GM19438 (cell line): ENCODE measurements around the gene MARCHF7.

Experiments
- ATAC-seq: cut with Tn5 transposase; IDR thresholded peaks from one replicate; pipeline ENCODE4 v1.9.1; 2021; ENCODE audit warnings: low read depth; ENCODE audit not compliant: unreplicated experiment

The MARCHF7 gene

GRCh38 chr2:159759577-159759976, 47.3 kb downstream of the MARCHF7 start:
- no peak for ATAC-seq

DNA sequence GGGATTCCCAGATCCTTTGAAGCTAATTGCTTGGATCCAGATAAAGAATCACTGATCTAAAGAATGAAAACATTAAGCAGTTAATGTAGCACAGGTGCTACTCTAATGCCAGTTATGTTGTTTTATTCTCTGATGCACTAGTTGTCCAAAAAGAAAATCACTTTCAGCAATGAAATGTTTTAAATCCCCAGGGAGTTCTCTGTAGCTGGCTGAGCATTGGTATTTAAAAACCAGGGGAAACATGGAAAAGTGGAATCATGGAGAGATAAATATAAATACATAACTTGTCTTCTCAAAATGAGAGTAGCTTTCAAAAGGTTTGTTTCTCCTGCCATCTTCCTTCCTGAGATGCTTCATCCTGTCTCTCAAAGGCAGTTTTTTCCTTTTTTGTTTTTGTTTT, 48.0 kb downstream of the MARCHF7 start:
- ATAC-seq: no peak

GRCh38 chr2:159762075-159762474, 49.8 kb downstream of the MARCHF7 start:
- ATAC-seq: no peak
